ENCODE data around the gene SMPD4. TPM values are rescaled to one million over a fixed set of nuclear protein-coding genes. Genes with fewer than 3 reads are reported as not detected.
A peak's percentile ranks its signal among the peaks of the same experiment; 100 is the strongest.
"Not testable (repeated sequence)": the region's sequence is repeated elsewhere in the genome, so short reads cannot be mapped to it uniquely, and the experiment has no call there.

The SMPD4 gene
- total and polyA plus RNA-seq, 9 of the 15 experiments (the other 6 are each of a cell fraction or from before 2014, with no cell fraction given) = 7.5 to 123 (median 35.7) TPM

DNA sequence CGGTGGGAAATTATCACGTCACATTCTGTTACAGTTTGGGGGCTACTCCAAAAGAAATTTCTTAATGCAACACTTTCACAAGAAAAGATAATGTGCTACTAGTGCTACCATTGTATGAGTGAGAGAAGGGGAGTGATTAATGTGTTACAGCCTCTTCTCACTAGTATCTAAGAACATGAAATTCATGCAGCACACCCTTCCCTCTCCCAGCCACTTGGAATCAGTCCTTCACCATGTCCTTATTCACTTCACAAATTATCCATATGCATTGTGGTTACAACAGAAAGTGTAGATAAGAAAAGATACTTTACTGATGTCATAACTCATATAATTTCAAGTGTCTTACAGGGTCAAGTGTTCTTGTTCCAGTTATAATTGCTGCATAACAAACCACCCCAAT, 37.7 kb upstream of the SMPD4 start:
- H4K20me1 ChIP-seq (replicated peaks; ENCODE audit: control insufficient read depth, insufficient read depth, low read length); intact Hi-C loops (cut with micrococcal nuclease); H3K36me3 ChIP-seq (ENCODE audit: control insufficient read depth, insufficient read depth, low read length); H3K4me3 ChIP-seq; H3K9ac ChIP-seq (ENCODE audit: insufficient read depth in 1 of 2, low read depth in 2 of 2, low read length in 2 of 2); H3K27me3 ChIP-seq (ENCODE audit: control insufficient read depth in 2 of 2, insufficient read depth in 2 of 2, low read length in 2 of 2); FAIRE-seq; BruUV-seq (replicated peaks); H3K9me3 ChIP-seq (replicated peaks; ENCODE audit: control insufficient read depth, insufficient read depth, low read depth, low read length); H3K27ac ChIP-seq (ENCODE audit: extremely low read depth, low read depth, low read length); H3K9me1 ChIP-seq (ENCODE audit: control insufficient read depth, insufficient read depth, low read length); in situ Hi-C loops (cut with MboI); POLR2A ChIA-PET; DNase-seq (ENCODE audit: extremely low read depth in 1 of 4, low spot score in 3 of 4); H3K4me2 ChIP-seq (ENCODE audit: insufficient read depth, low read length); H3K4me1 ChIP-seq (replicated peaks in 1 of 2; ENCODE audit: control insufficient read depth in 2 of 2, insufficient read depth in 2 of 2, low read length in 2 of 2); H3K79me2 ChIP-seq (ENCODE audit: control insufficient read depth, insufficient read depth, low read length); H2AFZ ChIP-seq (ENCODE audit: low read depth, low read length); CTCF ChIA-PET (ENCODE audit: low intra/inter-chr PET ratio); ATAC-seq: not testable (repeated sequence)
- no CpG with 5 or more reads among the region's 2 CpGs for WGBS (ENCODE audit: insufficient coverage, low coverage, missing lambda C conversion rate)

DNA sequence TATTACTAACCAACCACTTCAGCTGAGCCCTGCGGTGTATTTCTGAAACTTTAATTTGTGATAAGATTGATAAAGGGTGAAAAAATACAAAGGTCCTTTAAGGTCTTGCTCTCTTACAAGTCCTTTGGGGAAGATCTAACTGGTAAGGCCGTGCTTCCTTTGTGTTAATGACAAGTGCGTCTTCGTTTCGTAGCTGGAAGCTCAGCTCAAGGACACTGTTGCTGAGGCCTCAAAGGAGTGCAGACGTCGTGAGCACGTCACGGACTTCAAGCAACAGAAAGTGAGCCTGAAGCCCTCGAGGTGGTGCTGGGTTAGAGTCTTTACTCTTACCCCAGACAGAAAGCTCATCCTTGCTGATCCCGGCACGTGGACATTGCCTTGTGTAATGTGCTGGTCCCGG, 25.6 kb upstream of the SMPD4 start:
- H2AFZ ChIP-seq (ENCODE audit: low read depth, low read length); ATAC-seq; H3K4me3 ChIP-seq; BruUV-seq (replicated peaks); H3K9me3 ChIP-seq (replicated peaks; ENCODE audit: control insufficient read depth, insufficient read depth, low read depth, low read length); H3K36me3 ChIP-seq (ENCODE audit: control insufficient read depth, insufficient read depth, low read length); H3K4me2 ChIP-seq (ENCODE audit: insufficient read depth, low read length); in situ Hi-C loops (cut with MboI); H3K79me2 ChIP-seq (ENCODE audit: control insufficient read depth, insufficient read depth, low read length); H3K9me1 ChIP-seq (ENCODE audit: control insufficient read depth, insufficient read depth, low read length); H3K4me1 ChIP-seq (replicated peaks in 1 of 2; ENCODE audit: control insufficient read depth in 2 of 2, insufficient read depth in 2 of 2, low read length in 2 of 2); H3K27me3 ChIP-seq (ENCODE audit: control insufficient read depth in 2 of 2, insufficient read depth in 2 of 2, low read length in 2 of 2); H4K20me1 ChIP-seq (replicated peaks; ENCODE audit: control insufficient read depth, insufficient read depth, low read length); FAIRE-seq; CTCF ChIA-PET (ENCODE audit: low intra/inter-chr PET ratio); H3K9ac ChIP-seq (ENCODE audit: insufficient read depth in 1 of 2, low read depth in 2 of 2, low read length in 2 of 2); DNase-seq (ENCODE audit: extremely low read depth in 1 of 4, low spot score in 3 of 4); H3K27ac ChIP-seq (ENCODE audit: extremely low read depth, low read depth, low read length); intact Hi-C loops (cut with micrococcal nuclease): not testable (repeated sequence)
- POLR2A ChIA-PET = interaction anchor here (0.6 kb wide), 1 partner anchor 81 kb away, joined by 3 read pairs; no protein-coding TSS in a partner anchor
- WGBS (ENCODE audit: insufficient coverage, low coverage, missing lambda C conversion rate) = 31% methylated on average over 8 of the region's 13 CpGs

DNA sequence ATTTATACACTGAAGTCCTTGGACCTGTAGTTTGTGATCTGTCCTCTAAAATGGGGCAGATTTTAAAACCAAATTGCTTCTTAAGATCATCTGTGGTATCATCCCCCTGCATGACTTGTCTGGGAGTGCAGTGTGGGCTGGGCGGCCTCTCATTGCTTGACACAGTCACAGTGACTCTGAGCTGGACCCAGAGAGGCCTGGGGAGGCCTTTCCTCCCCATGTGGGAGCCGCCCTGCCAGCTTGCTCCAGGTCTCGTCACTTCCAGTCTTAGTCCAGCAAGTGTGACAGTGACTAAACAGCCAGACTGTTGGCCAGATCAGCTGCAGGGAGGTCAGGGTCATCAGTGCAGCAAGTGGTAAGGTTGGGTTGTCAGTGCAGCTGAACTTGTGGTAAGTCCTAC, 21.7 kb upstream of the SMPD4 start:
- BruUV-seq (replicated peaks); H3K27ac ChIP-seq (ENCODE audit: extremely low read depth, low read depth, low read length); intact Hi-C loops (cut with micrococcal nuclease); H3K4me2 ChIP-seq (ENCODE audit: insufficient read depth, low read length); H3K4me1 ChIP-seq (replicated peaks in 1 of 2; ENCODE audit: control insufficient read depth in 2 of 2, insufficient read depth in 2 of 2, low read length in 2 of 2); H3K4me3 ChIP-seq; H3K36me3 ChIP-seq (ENCODE audit: control insufficient read depth, insufficient read depth, low read length); H3K9me3 ChIP-seq (replicated peaks; ENCODE audit: control insufficient read depth, insufficient read depth, low read depth, low read length); H3K9ac ChIP-seq (ENCODE audit: insufficient read depth in 1 of 2, low read depth in 2 of 2, low read length in 2 of 2); H4K20me1 ChIP-seq (replicated peaks; ENCODE audit: control insufficient read depth, insufficient read depth, low read length); H3K9me1 ChIP-seq (ENCODE audit: control insufficient read depth, insufficient read depth, low read length); H3K79me2 ChIP-seq (ENCODE audit: control insufficient read depth, insufficient read depth, low read length); POLR2A ChIA-PET; H3K27me3 ChIP-seq (ENCODE audit: control insufficient read depth in 2 of 2, insufficient read depth in 2 of 2, low read length in 2 of 2): not testable (repeated sequence)
- H2AFZ ChIP-seq (ENCODE audit: low read depth, low read length) = peak overlapping the region; percentile 44; the same call in 1 of the 2 replicates
- ATAC-seq (peak; percentile 84), FAIRE-seq (peak; percentile 81), DNase-seq (ENCODE audit: extremely low read depth in 1 of 4, low spot score in 3 of 4) (peak in 1 of 4 experiments; percentile 52)
- 49% methylated on average over 2 of the region's 3 CpGs for WGBS (ENCODE audit: insufficient coverage, low coverage, missing lambda C conversion rate)
- CTCF ChIA-PET (ENCODE audit: low intra/inter-chr PET ratio) = interaction anchor here (0.6 kb wide), 1 partner anchor 153 kb away, joined by 3 read pairs; no protein-coding TSS in a partner anchor
- in situ Hi-C loops (cut with MboI) = loop anchor here (5.0 kb wide), 1 partner anchor 1269 kb away; no protein-coding TSS in a partner anchor
